Liver (tissue), 9 donors: ENCODE data around the gene CDA. TPM values are rescaled to one million over a fixed set of nuclear protein-coding genes. Genes with fewer than 3 reads are reported as not detected.

Experiments
- DNase-seq: peaks from one replicate; pipeline ENCODE4 v3.0.0-alpha.2; 2017; ENCODE audit warnings: low spot score
- H3K27ac ChIP-seq, 2 donors: one replicate each; pipeline ENCODE4 v1.7.0; 2013; ENCODE audit warnings: inconsistent platforms in 2 of 2, low read length in 2 of 2, control low read depth in 1 of 2, low read depth in 1 of 2, mild to moderate bottlenecking in 1 of 2
- H3K27me3 ChIP-seq, 4 donors: one replicate each; pipeline versions ENCODE4 v1.6.1 to v1.7.0; 2013; ENCODE audit warnings: low read length in 3 of 4, inconsistent platforms in 1 of 4, mild to moderate bottlenecking in 1 of 4, moderate library complexity in 1 of 4; ENCODE audit not compliant: control insufficient read depth in 4 of 4, insufficient read depth in 4 of 4
- H3K36me3 ChIP-seq, 4 donors: one replicate each; pipeline versions ENCODE4 v1.6.1 to v1.7.0; 2013; ENCODE audit warnings: low read length in 3 of 4, mild to moderate bottlenecking in 3 of 4, low read depth in 1 of 4, moderate library complexity in 1 of 4; ENCODE audit not compliant: control insufficient read depth in 4 of 4, insufficient read depth in 3 of 4
- H3K4me1 ChIP-seq, 4 donors: one replicate each; pipeline versions ENCODE4 v1.6.1 to v1.7.0; 2013; ENCODE audit warnings: low read length in 3 of 4, mild to moderate bottlenecking in 3 of 4, moderate library complexity in 1 of 4; ENCODE audit not compliant: control insufficient read depth in 4 of 4, insufficient read depth in 4 of 4
- H3K4me3 ChIP-seq, 3 donors: one replicate each; pipeline versions ENCODE4 v1.6.1 to v1.7.0; 2013; ENCODE audit warnings: low read length in 3 of 3, control low read depth in 1 of 3, low read depth in 1 of 3, mild to moderate bottlenecking in 1 of 3
- H3K9ac ChIP-seq, 2 donors: one replicate each; pipeline ENCODE4 v1.7.0; 2013; ENCODE audit warnings: low read length in 2 of 2, mild to moderate bottlenecking in 2 of 2, moderate library complexity in 2 of 2, control low read depth in 1 of 2, low read depth in 1 of 2
- H3K9me3 ChIP-seq, 4 donors: one replicate each; pipeline versions ENCODE4 v1.6.1 to v1.7.0; 2013; ENCODE audit warnings: low read length in 3 of 4; ENCODE audit not compliant: control insufficient read depth in 4 of 4
- CTCF ChIP-seq: fragments of 150-350 bp; IDR thresholded peaks from 2 replicates; pipeline ENCODE4 v1.5.1; 2017; ENCODE audit warnings: improper control_type of control experiment, low read depth, low read length; ENCODE audit not compliant: missing input control
- HNF4G ChIP-seq: IDR thresholded peaks from 2 replicates; pipeline ENCODE4 v1.6.1; 2016; ENCODE audit warnings: antibody characterized with exemption
- JUND ChIP-seq, 2 donors: IDR thresholded peaks; 2 replicates each; pipeline ENCODE4 v1.6.1; 2016; ENCODE audit warnings: antibody characterized with exemption in 2 of 2
- NR2F2 ChIP-seq: IDR thresholded peaks from 2 replicates; pipeline ENCODE4 v1.6.1; 2016; ENCODE audit warnings: antibody characterized with exemption
- RAD21 ChIP-seq, 2 donors: IDR thresholded peaks; 2 replicates each; pipeline ENCODE4 v1.6.1; 2016; ENCODE audit warnings: antibody characterized with exemption in 2 of 2, mild to moderate bottlenecking in 2 of 2
- RXRA ChIP-seq, 2 donors: IDR thresholded peaks; 2 replicates each; pipeline ENCODE4 v1.6.1; 2017 to 2018; ENCODE audit warnings: antibody characterized with exemption in 2 of 2, mild to moderate bottlenecking in 1 of 2
- TAF1 ChIP-seq: conservative IDR thresholded peaks from 2 replicates; pipeline ENCODE4 v1.6.1; 2016; ENCODE audit warnings: antibody characterized with exemption, mild to moderate bottlenecking
- YY1 ChIP-seq: IDR thresholded peaks from 2 replicates; pipeline ENCODE4 v1.6.1; 2016; ENCODE audit warnings: antibody characterized with exemption, mild to moderate bottlenecking
- ZBTB33 ChIP-seq: IDR thresholded peaks from 2 replicates; pipeline ENCODE4 v1.6.1; 2016; ENCODE audit warnings: antibody characterized with exemption
- WGBS: extraction: QIAGEN DNeasy Blood & Tissue Kit; methylation state at CpG from one replicate; pipeline ENCODE4 v1.1.7; 2013; 5-methylcytosine and 5-hydroxymethylcytosine counted together
- polyA plus RNA-seq, 2 donors: library from polyadenylated mRNA; stranded (reverse) in 1 of 2; unstranded in 1 of 2; fragments of 200-250 nt in 1 of 2; fragments of >200 nt in 1 of 2; fragmentation: Nextera tagmentation in 1 of 2; extraction: Ambion mirVana in 1 of 2; gene quantifications; one replicate each; pipeline versions ENCODE4 v1.2.1 to v1.2.3, GENCODE V29; 2013 to 2015
- total RNA-seq, 2 donors: library from RNA; depleted of rRNA; stranded (reverse); fragments of >200 nt; gene quantifications; one replicate each; pipeline ENCODE4 v1.2.3, GENCODE V29; 2014
- TF ChIP-seq, protein P1 (sequence below): IDR thresholded peaks from 2 replicates; pipeline ENCODE4 v1.6.1; 2016; ENCODE audit warnings: antibody characterized with exemption
- donor health status: healthy.
- donor health status: healthy.
- donor health status: healthy.
- donor health status: healthy.
- donor health status: healthy.

Gene CDA
- total and polyA plus RNA-seq, 4 donors: 0.42 to 38.9 (median 16.9) TPM

- 60% methylated on average over 3 of the region's 3 CpGs for WGBS
- Histone ChIP-seq H3K4me3 (no peak overlapping the region), H3K4me1 (peaks cover 5 to 25% (median 9%) of the 10 kb centered on the region in 4 donors), H3K36me3 (no peaks in the 10 kb centered on the region), H3K9ac (no peak overlapping the region), H3K9me3 (no peaks in the 10 kb centered on the region), H3K27ac (peak overlapping the region in 1 of 2 donors; percentile 65), H3K27me3 (peaks cover 0 to 11% (median 0%) of the 10 kb centered on the region in 4 donors)
- no peak for DNase-seq
- TF ChIP-seq RXRA (IDR thresholded peaks at IDR 0.05) (no peak), YY1 (no peak), HNF4G (no peak), ZBTB33 (no peak), JUND (IDR thresholded peaks at IDR 0.05) (no peak), TAF1 (no peak), RAD21 (IDR thresholded peaks at IDR 0.05) (no peak)
- TF ChIP-seq, protein P1, sequence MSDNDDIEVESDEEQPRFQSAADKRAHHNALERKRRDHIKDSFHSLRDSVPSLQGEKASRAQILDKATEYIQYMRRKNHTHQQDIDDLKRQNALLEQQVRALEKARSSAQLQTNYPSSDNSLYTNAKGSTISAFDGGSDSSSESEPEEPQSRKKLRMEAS: no peak
These were observed 37.7 kb upstream of the CDA start for GRCh38 chr1:20551161-20551560.

- DNase-seq: peak; percentile 66
These were observed 36.8 kb upstream of the CDA start, which contains the start of gene FAM43B for GRCh38 chr1:20551945-20552727. TSS of gene FAM43B (plus strand) at chr1:20552573. CDS start at chr1:20552974, 401 bp downstream.

GRCh38 chr1:20552728-20553445 is 36.0 kb upstream of the CDA start:
- H3K9me3 ChIP-seq: no peaks in the 10 kb centered on the region
- peaks cover 5 to 25% (median 9%) of the 10 kb centered on the region in 4 donors for H3K4me1 ChIP-seq
- H3K36me3 ChIP-seq: no peaks in the 10 kb centered on the region
- no peak overlapping the region for H3K9ac ChIP-seq
- H3K27me3 ChIP-seq: peaks cover 0 to 11% (median 0%) of the 10 kb centered on the region in 4 donors
- TF ChIP-seq CTCF (no peak), NR2F2 (no peak)
- H3K4me3 ChIP-seq: peak overlapping the region in 1 of 3 donors; percentile 28
- 2% methylated on average over 82 of the region's 82 CpGs for WGBS
- DNase-seq: no peak
- no peak overlapping the region for H3K27ac ChIP-seq

More at GRCh38 chr1:20551945-20552727, 36.8 kb upstream of the CDA start, which contains the start of gene FAM43B:
- H3K27ac ChIP-seq: peak within 1 kb of the TSS in 1 of 2 donors; percentile 65
- no peaks in the 10 kb centered on the region for H3K36me3 ChIP-seq
- 4% methylated on average over 47 of the region's 47 CpGs for WGBS
- TF ChIP-seq HNF4G (no peak), RXRA (IDR thresholded peaks at IDR 0.05) (no peak)
- H3K27me3 ChIP-seq: peaks cover 0 to 11% (median 0%) of the 10 kb centered on the region in 4 donors
- H3K4me1 ChIP-seq: peaks cover 5 to 25% (median 9%) of the 10 kb centered on the region in 4 donors
- H3K9me3 ChIP-seq: no peaks in the 10 kb centered on the region
- peak within 1 kb of the TSS in 1 of 3 donors; percentile 28 for H3K4me3 ChIP-seq
- H3K9ac ChIP-seq: no peak within 1 kb of the TSS
